Measurements from ENCODE around the gene METRN. TPM values are rescaled to one million over a fixed set of nuclear protein-coding genes. Genes with fewer than 3 reads are reported as not detected.

Gene METRN
- total RNA-seq, 1 donor, result 33.3 TPM

DNA sequence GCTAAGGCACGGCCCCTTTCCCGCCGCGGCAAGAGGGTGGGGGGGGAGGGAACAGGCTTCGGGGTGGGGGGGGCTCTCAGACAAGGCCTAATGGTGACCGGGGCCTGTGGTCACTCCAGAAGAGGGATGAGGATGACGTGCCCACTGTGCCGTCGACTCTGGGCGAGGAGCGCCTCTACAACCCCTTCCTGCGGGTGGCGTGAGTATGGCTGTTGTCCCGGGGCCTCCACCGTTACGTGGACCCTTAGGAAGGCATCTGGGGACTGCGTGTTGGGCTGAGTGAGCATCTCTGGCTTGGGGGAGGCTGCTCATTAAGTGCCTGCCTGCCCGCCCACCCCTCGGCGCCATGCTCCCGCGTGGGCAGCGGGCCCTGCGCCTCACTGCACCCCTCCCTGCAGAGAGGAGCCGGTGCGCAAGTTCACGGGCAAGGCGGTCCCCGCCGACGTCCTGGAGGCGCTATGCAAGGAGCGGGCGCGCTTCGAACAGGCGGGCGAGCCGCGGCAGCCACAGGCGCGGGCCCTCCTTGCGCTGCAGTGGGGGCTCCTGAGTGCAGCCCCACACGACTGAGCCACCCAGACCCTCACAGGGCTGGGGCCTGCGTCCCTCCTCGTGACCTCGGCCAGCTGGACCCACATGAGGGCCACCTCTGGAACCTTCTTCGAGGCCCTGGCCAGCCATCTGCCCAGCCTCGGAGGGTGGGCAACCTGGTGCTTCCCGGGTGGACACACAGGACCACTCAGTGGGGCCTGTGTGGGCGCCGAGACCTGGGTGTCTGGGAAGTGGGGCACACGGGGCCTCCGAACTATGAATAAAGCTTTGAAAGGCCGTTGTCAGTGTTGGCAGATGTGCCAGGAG lies 14.2 kb downstream of the METRN start:
- Histone ChIP-seq H3K9me3 (ENCODE audit: low read depth, low read length) (no peaks in the 10 kb centered on the region), H3K4me2 (ENCODE audit: insufficient read depth, low read length) (no peak overlapping the region), H4K20me1 (ENCODE audit: insufficient read depth, low read length) (peaks cover 4% of the 10 kb centered on the region), H3K27ac (ENCODE audit: low read depth, low read length) (no peak overlapping the region), H2AFZ (ENCODE audit: low read length) (no peak overlapping the region), H3K4me3 (ENCODE audit: insufficient read depth, low read length) (no peak overlapping the region), H3K27me3 (ENCODE audit: insufficient read depth, low read length) (no peaks in the 10 kb centered on the region), H3K79me2 (ENCODE audit: insufficient read depth, low read length) (no peaks in the 10 kb centered on the region), H3K36me3 (ENCODE audit: insufficient read depth, low read length) (peaks cover 2% of the 10 kb centered on the region), H3K4me1 (ENCODE audit: insufficient read depth, low read length) (peaks cover 5% of the 10 kb centered on the region)
- peak; percentile 83 for DNase-seq (ENCODE audit: insufficient read length, low spot score, missing footprints)
- TF ChIP-seq, protein P1, sequence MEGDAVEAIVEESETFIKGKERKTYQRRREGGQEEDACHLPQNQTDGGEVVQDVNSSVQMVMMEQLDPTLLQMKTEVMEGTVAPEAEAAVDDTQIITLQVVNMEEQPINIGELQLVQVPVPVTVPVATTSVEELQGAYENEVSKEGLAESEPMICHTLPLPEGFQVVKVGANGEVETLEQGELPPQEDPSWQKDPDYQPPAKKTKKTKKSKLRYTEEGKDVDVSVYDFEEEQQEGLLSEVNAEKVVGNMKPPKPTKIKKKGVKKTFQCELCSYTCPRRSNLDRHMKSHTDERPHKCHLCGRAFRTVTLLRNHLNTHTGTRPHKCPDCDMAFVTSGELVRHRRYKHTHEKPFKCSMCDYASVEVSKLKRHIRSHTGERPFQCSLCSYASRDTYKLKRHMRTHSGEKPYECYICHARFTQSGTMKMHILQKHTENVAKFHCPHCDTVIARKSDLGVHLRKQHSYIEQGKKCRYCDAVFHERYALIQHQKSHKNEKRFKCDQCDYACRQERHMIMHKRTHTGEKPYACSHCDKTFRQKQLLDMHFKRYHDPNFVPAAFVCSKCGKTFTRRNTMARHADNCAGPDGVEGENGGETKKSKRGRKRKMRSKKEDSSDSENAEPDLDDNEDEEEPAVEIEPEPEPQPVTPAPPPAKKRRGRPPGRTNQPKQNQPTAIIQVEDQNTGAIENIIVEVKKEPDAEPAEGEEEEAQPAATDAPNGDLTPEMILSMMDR (IDR thresholded peaks at IDR 0.05; ENCODE audit: extremely low read depth, low read depth, low read length), result no peak

GRCh38 chr16:729768-730665 lies 15.1 kb downstream of the METRN start:
- no peak overlapping the region for H2AFZ ChIP-seq (ENCODE audit: low read length)

DNA sequence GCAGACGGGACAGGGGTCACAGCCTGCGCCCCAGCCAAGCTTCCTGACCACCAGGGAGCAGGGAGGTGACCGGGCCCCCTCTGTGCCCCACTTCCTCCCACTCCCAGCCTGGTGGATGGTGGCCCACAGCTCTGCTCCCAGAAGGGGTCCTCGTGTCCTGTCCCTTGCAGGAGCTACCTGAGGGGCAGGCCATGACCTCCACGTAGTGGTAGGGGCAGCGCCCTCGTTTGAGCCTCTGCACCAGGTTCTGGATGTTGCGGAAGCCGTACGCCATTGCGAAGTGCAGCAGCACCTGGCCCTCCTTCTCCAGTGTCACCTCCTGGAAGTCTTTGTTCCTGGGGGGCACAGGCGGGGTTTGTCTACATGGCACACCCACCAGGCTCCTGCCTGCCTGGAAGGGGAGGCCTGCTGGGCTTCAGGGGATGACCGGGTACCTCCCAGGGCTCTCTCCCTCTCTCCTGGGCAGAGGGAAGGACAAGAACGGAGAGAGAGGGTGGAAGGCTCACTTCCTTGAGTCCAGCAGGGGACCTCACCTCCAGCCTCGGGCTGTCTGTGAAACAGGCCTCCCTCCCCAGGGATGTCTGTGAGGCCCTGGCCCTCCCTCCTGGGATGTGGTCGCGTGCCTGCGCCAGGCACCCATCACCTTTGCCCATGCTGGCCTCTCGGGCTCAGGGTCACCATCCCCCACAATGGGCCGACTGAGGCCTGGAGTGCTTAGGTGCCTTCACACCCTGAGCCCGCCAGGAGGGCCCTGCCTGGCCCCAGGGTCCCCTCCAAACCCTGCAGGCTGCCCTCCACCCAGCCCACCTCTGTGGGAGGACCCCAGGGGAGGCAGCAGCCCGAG lies 16.0 kb downstream of the METRN start:
- Histone ChIP-seq H3K27me3 (ENCODE audit: insufficient read depth, low read length) (no peaks in the 10 kb centered on the region), H3K4me2 (ENCODE audit: insufficient read depth, low read length) (no peak overlapping the region), H3K27ac (ENCODE audit: low read depth, low read length) (no peak overlapping the region), H3K9me3 (ENCODE audit: low read depth, low read length) (no peaks in the 10 kb centered on the region), H4K20me1 (ENCODE audit: insufficient read depth, low read length) (peaks cover 4% of the 10 kb centered on the region), H3K4me1 (ENCODE audit: insufficient read depth, low read length) (peaks cover 5% of the 10 kb centered on the region), H3K79me2 (ENCODE audit: insufficient read depth, low read length) (no peaks in the 10 kb centered on the region), H3K36me3 (ENCODE audit: insufficient read depth, low read length) (peaks cover 11% of the 10 kb centered on the region), H3K4me3 (ENCODE audit: insufficient read depth, low read length) (no peak overlapping the region), H2AFZ (ENCODE audit: low read length) (no peak overlapping the region)
- TF ChIP-seq, protein P1 (IDR thresholded peaks at IDR 0.05; ENCODE audit: extremely low read depth, low read depth, low read length), result no peak
- no peak for DNase-seq (ENCODE audit: insufficient read length, low spot score, missing footprints)

More at GRCh38 chr16:729768-730665, 15.1 kb downstream of the METRN start:
- peaks cover 6% of the 10 kb centered on the region for H3K36me3 ChIP-seq (ENCODE audit: insufficient read depth, low read length)
- H3K9me3 ChIP-seq (ENCODE audit: low read depth, low read length), result no peaks in the 10 kb centered on the region
- H3K79me2 ChIP-seq (ENCODE audit: insufficient read depth, low read length), result no peaks in the 10 kb centered on the region
- H3K4me2 ChIP-seq (ENCODE audit: insufficient read depth, low read length), result no peak overlapping the region
- no peak overlapping the region for H3K4me3 ChIP-seq (ENCODE audit: insufficient read depth, low read length)
- TF ChIP-seq, protein P1 (IDR thresholded peaks at IDR 0.05; ENCODE audit: extremely low read depth, low read depth, low read length), result no peak
- H3K4me1 ChIP-seq (ENCODE audit: insufficient read depth, low read length), result peaks cover 5% of the 10 kb centered on the region
- no peak overlapping the region for H3K27ac ChIP-seq (ENCODE audit: low read depth, low read length)
- no peaks in the 10 kb centered on the region for H3K27me3 ChIP-seq (ENCODE audit: insufficient read depth, low read length)
- DNase-seq (ENCODE audit: insufficient read length, low spot score, missing footprints), result peak; percentile 87
- peaks cover 4% of the 10 kb centered on the region for H4K20me1 ChIP-seq (ENCODE audit: insufficient read depth, low read length)

Measured in osteoblast (primary cell).